ENCODE results near the gene ZNF584.

Gene ZNF584

GRCh38 chr19:58407658-58408151, 744 bp upstream of the ZNF584 start:
- TF ChIP-seq CTCF (IDR thresholded peaks at IDR 0.05; ENCODE audit: low read depth, low read length): no peak
- DNase-seq (ENCODE audit: low read depth in 2 of 2): no peak
- peak overlapping the region; percentile 96 for H3K4me3 ChIP-seq (replicated peaks in 1 of 2; ENCODE audit: low read depth in 2 of 2, low read length in 2 of 2)

- peak in 1 of 2 donors; percentile 36 for DNase-seq (ENCODE audit: low read depth in 2 of 2)
Measured at GRCh38 chr19:58409010-58409790, 751 bp downstream of the ZNF584 start.

GRCh38 chr19:58416604-58417003, 8.2 kb downstream of the ZNF584 start:
- TF ChIP-seq CTCF (IDR thresholded peaks at IDR 0.05; ENCODE audit: low read depth, low read length): no peak
- H3K4me3 ChIP-seq (replicated peaks in 1 of 2; ENCODE audit: low read depth in 2 of 2, low read length in 2 of 2): no peak overlapping the region
- no peak for DNase-seq (ENCODE audit: low read depth in 2 of 2)

More at GRCh38 chr19:58409010-58409790, 751 bp downstream of the ZNF584 start:
- TF ChIP-seq CTCF (IDR thresholded peaks at IDR 0.05; ENCODE audit: low read depth, low read length): no peak
- peak overlapping the region; percentile 96 for H3K4me3 ChIP-seq (replicated peaks in 1 of 2; ENCODE audit: low read depth in 2 of 2, low read length in 2 of 2)

GRCh38 chr19:58417071-58417470, 8.6 kb downstream of the ZNF584 start:
- H3K4me3 ChIP-seq (replicated peaks in 1 of 2; ENCODE audit: low read depth in 2 of 2, low read length in 2 of 2): no peak overlapping the region
- no peak for TF ChIP-seq CTCF (IDR thresholded peaks at IDR 0.05; ENCODE audit: low read depth, low read length)
- DNase-seq (ENCODE audit: low read depth in 2 of 2): no peak

- no peak for DNase-seq (ENCODE audit: low read depth in 2 of 2)
- TF ChIP-seq CTCF (IDR thresholded peaks at IDR 0.05; ENCODE audit: low read depth, low read length): no peak
- no peak overlapping the region for H3K4me3 ChIP-seq (replicated peaks in 1 of 2; ENCODE audit: low read depth in 2 of 2, low read length in 2 of 2)
Measured at GRCh38 chr19:58428617-58429016, 20.2 kb downstream of the ZNF584 start.

- no peak for TF ChIP-seq CTCF (IDR thresholded peaks at IDR 0.05; ENCODE audit: low read depth, low read length)
- no peak overlapping the region for H3K4me3 ChIP-seq (replicated peaks in 1 of 2; ENCODE audit: low read depth in 2 of 2, low read length in 2 of 2)
- no peak for DNase-seq (ENCODE audit: low read depth in 2 of 2)
Measured at GRCh38 chr19:58429745-58430144, 21.3 kb downstream of the ZNF584 start.

Measured in cardiac fibroblast (primary cell).